Neural progenitor cell (in vitro differentiated cells): Measurements from ENCODE around the gene GTF2F2. TPM values are rescaled to one million over a fixed set of nuclear protein-coding genes. Genes with fewer than 3 reads are reported as not detected.
A peak's percentile ranks its signal among the peaks of the same experiment; 100 is the strongest.

ENCODE experiments used
- DNase-seq: peaks from one replicate; pipeline ENCODE4 v3.0.0-alpha.2; 2016; ENCODE audit warnings: low spot score
- H2AFZ ChIP-seq: fragments of 200-600 bp; sonication (generic); replicated peaks from 2 replicates; pipeline ENCODE4 v1.6.1; 2016; ENCODE audit warnings: antibody characterized with exemption
- H3F3A ChIP-seq: fragments of 200-600 bp; sonication (generic); 2 replicates; pipeline ENCODE4 v1.6.1; 2016; ENCODE audit warnings: antibody characterized with exemption, low read depth
- H3K27ac ChIP-seq: fragments of 200-600 bp; sonication (generic); 2 replicates; pipeline ENCODE4 v1.5.1; 2016; ENCODE audit warnings: mild to moderate bottlenecking
- H3K27me3 ChIP-seq: fragments of 200-600 bp; sonication (generic); 2 replicates; pipeline ENCODE4 v1.6.1; 2016; ENCODE audit warnings: mild to moderate bottlenecking, moderate library complexity
- H3K36me3 ChIP-seq: fragments of 200-600 bp; sonication (generic); 2 replicates; pipeline ENCODE4 v1.5.1; 2016
- H3K4me1 ChIP-seq: fragments of 200-600 bp; sonication (generic); 2 replicates; pipeline ENCODE4 v1.6.1; 2016; ENCODE audit warnings: mixed run types
- H3K4me2 ChIP-seq: fragments of 200-600 bp; sonication (generic); 2 replicates; pipeline ENCODE4 v1.6.1; 2016
- H3K4me3 ChIP-seq: fragments of 200-600 bp; sonication (generic); 2 replicates; pipeline ENCODE4 v1.5.1; 2016
- H3K79me2 ChIP-seq: fragments of 200-600 bp; sonication (generic); 2 replicates; pipeline ENCODE4 v1.6.1; 2016; ENCODE audit warnings: low read depth
- H3K9ac ChIP-seq: fragments of 200-600 bp; sonication (generic); 2 replicates; pipeline ENCODE4 v1.6.1; 2016
- H3K9me3 ChIP-seq: fragments of 200-600 bp; sonication (generic); 2 replicates; pipeline ENCODE4 v1.5.1; 2016; ENCODE audit warnings: low read depth
- H4K20me1 ChIP-seq: fragments of 200-600 bp; sonication (generic); 2 replicates; pipeline ENCODE4 v1.6.1; 2016; ENCODE audit warnings: low read depth
- H3K27ac Mint-ChIP-seq: 3 replicates; pipeline ENCODE4 v1.8.0; 2021; ENCODE audit warnings: mixed read lengths
- H3K27me3 Mint-ChIP-seq: 2 replicates; pipeline ENCODE4 v1.8.0; 2022; ENCODE audit warnings: low read depth, mild to moderate bottlenecking, inconsistent platforms, moderate library complexity, mixed read lengths; ENCODE audit not compliant: insufficient read depth
- H3K36me3 Mint-ChIP-seq: 3 replicates; pipeline ENCODE4 v1.8.0; 2021; ENCODE audit warnings: mixed read lengths
- H3K4me1 Mint-ChIP-seq: 3 replicates; pipeline ENCODE4 v1.8.0; 2021; ENCODE audit warnings: mixed read lengths
- H3K4me3 Mint-ChIP-seq: 3 replicates; pipeline ENCODE4 v1.8.0; 2021; ENCODE audit warnings: mild to moderate bottlenecking, moderate library complexity, mixed read lengths
- H3K9me3 Mint-ChIP-seq: 3 replicates; pipeline ENCODE4 v1.8.0; 2020; ENCODE audit warnings: mixed read lengths
- CTCF ChIP-seq: fragments of 200-600 bp; sonication (generic); IDR thresholded peaks from 2 replicates; pipeline ENCODE4 v1.5.1; 2017; ENCODE audit warnings: antibody characterized with exemption, mild to moderate bottlenecking
- EZH2 ChIP-seq: fragments of 200-600 bp; sonication (generic); IDR thresholded peaks from 2 replicates; pipeline ENCODE4 v1.6.1; 2017; ENCODE audit warnings: antibody characterized with exemption, mild to moderate bottlenecking, moderate library complexity
- EZH2phosphoT487 ChIP-seq: fragments of 200-600 bp; sonication (generic); IDR thresholded peaks from 2 replicates; pipeline ENCODE4 v1.6.1; 2017; ENCODE audit warnings: antibody characterized with exemption
- total RNA-seq: library from RNA; depleted of rRNA; stranded (reverse); fragments of >200 nt; gene quantifications from 2 replicates; pipeline ENCODE4 v1.2.3, GENCODE V29; 2015; ENCODE audit warnings: low replicate concordance

The GTF2F2 gene
- total RNA-seq, 1 donor from 2014 or later, result 54.1 TPM

- Histone ChIP-seq H3K27me3 (no peaks in the 10 kb centered on the region), H4K20me1 (no peaks in the 10 kb centered on the region), H2AFZ (no peak overlapping the region), H3K9me3 (no peaks in the 10 kb centered on the region), H3K4me2 (no peak overlapping the region), H3K79me2 (no peaks in the 10 kb centered on the region), H3K4me1 (no peaks in the 10 kb centered on the region), H3K27ac (no peak overlapping the region), H3K4me3 (no peak overlapping the region), H3F3A (no peaks in the 10 kb centered on the region), H3K36me3 (no peaks in the 10 kb centered on the region), H3K9ac (no peak overlapping the region)
- peaks cover 7% of the 10 kb centered on the region for H3K27me3 Mint-ChIP-seq
- no peak overlapping the region for H3K4me3 Mint-ChIP-seq
- no peaks in the 10 kb centered on the region for H3K4me1 Mint-ChIP-seq
- no peak overlapping the region for H3K27ac Mint-ChIP-seq
- DNase-seq, result no peak
- no peaks in the 10 kb centered on the region for H3K9me3 Mint-ChIP-seq
- peaks cover 2% of the 10 kb centered on the region for H3K36me3 Mint-ChIP-seq
- TF ChIP-seq CTCF (no peak), EZH2 (no peak), EZH2phosphoT487 (no peak)
Observed at GRCh38 chr13:45320876-45321629, 200.7 kb downstream of the GTF2F2 start.

- peaks cover 20% of the 10 kb centered on the region for H3F3A ChIP-seq
- H3K79me2 ChIP-seq, result no peaks in the 10 kb centered on the region
- H3K27ac ChIP-seq, result no peak overlapping the region
- H3K4me1 Mint-ChIP-seq, result peaks cover 6% of the 10 kb centered on the region
- no peak overlapping the region for H3K9ac ChIP-seq
- no peak for DNase-seq
- H4K20me1 ChIP-seq, result no peaks in the 10 kb centered on the region
- no peak overlapping the region for H2AFZ ChIP-seq
- H3K36me3 ChIP-seq, result no peaks in the 10 kb centered on the region
- no peak overlapping the region for H3K27ac Mint-ChIP-seq
- no peak overlapping the region for H3K4me2 ChIP-seq
- H3K4me3 ChIP-seq, result no peak overlapping the region
- no peak overlapping the region for H3K4me3 Mint-ChIP-seq
- H3K27me3 Mint-ChIP-seq, result peaks cover 13% of the 10 kb centered on the region
- H3K27me3 ChIP-seq, result no peaks in the 10 kb centered on the region
- peaks cover 2% of the 10 kb centered on the region for H3K36me3 Mint-ChIP-seq
- no peaks in the 10 kb centered on the region for H3K9me3 ChIP-seq
- no peak for TF ChIP-seq EZH2phosphoT487
- no peak for TF ChIP-seq CTCF
- no peak for TF ChIP-seq EZH2
- no peaks in the 10 kb centered on the region for H3K9me3 Mint-ChIP-seq
- H3K4me1 ChIP-seq, result no peaks in the 10 kb centered on the region
Observed at GRCh38 chr13:45325806-45326205, 205.5 kb downstream of the GTF2F2 start.

- Histone ChIP-seq H3K9ac (no peak overlapping the region), H4K20me1 (no peaks in the 10 kb centered on the region), H3K36me3 (no peaks in the 10 kb centered on the region), H3K9me3 (no peaks in the 10 kb centered on the region), H3K4me1 (no peaks in the 10 kb centered on the region), H3K79me2 (no peaks in the 10 kb centered on the region), H2AFZ (no peak overlapping the region), H3K4me3 (no peak overlapping the region), H3F3A (peaks cover 32% of the 10 kb centered on the region), H3K4me2 (no peak overlapping the region), H3K27me3 (no peaks in the 10 kb centered on the region), H3K27ac (no peak overlapping the region)
- TF ChIP-seq CTCF (peak; percentile 9), EZH2 (no peak)
- H3K27ac Mint-ChIP-seq, result no peak overlapping the region
- no peak for DNase-seq
- H3K4me3 Mint-ChIP-seq, result no peak overlapping the region
- H3K4me1 Mint-ChIP-seq, result peaks cover 10% of the 10 kb centered on the region
- H3K27me3 Mint-ChIP-seq, result peaks cover 11% of the 10 kb centered on the region
- H3K36me3 Mint-ChIP-seq, result peaks cover 2% of the 10 kb centered on the region
- H3K9me3 Mint-ChIP-seq, result no peaks in the 10 kb centered on the region
Observed at GRCh38 chr13:45327253-45327955, 207.1 kb downstream of the GTF2F2 start.
